SK-N-SH (cell line): ENCODE measurements around the gene MAP3K6. TPM values are rescaled to one million over a fixed set of nuclear protein-coding genes. Genes with fewer than 3 reads are reported as not detected.

Experiments
- CTCF ChIA-PET: fragments of 300-600, 350-600 bp; formaldehyde crosslinking; extraction: SDS; loops from one replicate; lab custom pipeline; 2021; lab: Yijun Ruan, JAX
- POLR2A ChIA-PET: fragments of 350-600 bp; sonication (Branson Sonifier 250); formaldehyde crosslinking; extraction: SDS; loops from one replicate; lab custom pipeline; 2020; ENCODE audit warnings: antibody characterized with exemption, inconsistent platforms; lab: Yijun Ruan, JAX
- DNase-seq: peaks from one replicate; pipeline ENCODE4 v3.0.0; 2012
- H2AFZ ChIP-seq: fragments of 200-600 bp; sonication (generic); 2 replicates; pipeline ENCODE4 v1.8.1; 2016; ENCODE audit warnings: antibody characterized with exemption, mild to moderate bottlenecking, low read depth
- H3F3A ChIP-seq: fragments of 200-600 bp; sonication (generic); replicated peaks from 2 replicates; pipeline ENCODE3; 2016; ENCODE audit warnings: antibody characterized with exemption, mild to moderate bottlenecking; ENCODE audit not compliant: insufficient read depth
- H3K27ac ChIP-seq, 2 experiments: fragments of 200-500 bp in 1 of 2; fragments of 200-600 bp in 1 of 2; sonication (Bioruptor generic) in 1 of 2; sonication (generic), shearing (Covaris generic) in 1 of 2; 2 replicates each; pipeline versions ENCODE4 v1.5.1 to v1.6.1; 2014 to 2016; ENCODE audit warnings: low read depth in 2 of 2, inconsistent platforms in 1 of 2, low read length in 1 of 2, mild to moderate bottlenecking in 1 of 2, mixed read lengths in 1 of 2
- H3K27me3 ChIP-seq: fragments of 200-600 bp; sonication (generic), shearing (Covaris generic); 2 replicates; pipeline ENCODE4 v1.6.1; 2016; ENCODE audit warnings: mixed run types; ENCODE audit not compliant: insufficient read depth
- H3K36me3 ChIP-seq, 2 experiments: fragments of 200-500 bp in 1 of 2; fragments of 200-600 bp in 1 of 2; sonication (Bioruptor generic) in 1 of 2; sonication (generic) in 1 of 2; replicated peaks in 1 of 2; 2 replicates each; pipeline versions ENCODE3 to v1.5.1; 2014 to 2016; ENCODE audit warnings: low read length in 1 of 2, mild to moderate bottlenecking in 1 of 2; ENCODE audit not compliant: insufficient read depth in 2 of 2, control insufficient read depth in 1 of 2
- H3K4me1 ChIP-seq, 2 experiments: fragments of 200-500 bp in 1 of 2; fragments of 200-600 bp in 1 of 2; sonication (Bioruptor generic) in 1 of 2; sonication (generic), shearing (Covaris generic) in 1 of 2; 2 replicates each; pipeline versions ENCODE4 v1.5.1 to v1.6.1; 2014 to 2016; ENCODE audit warnings: low read depth in 1 of 2, low read length in 1 of 2, mixed run types in 1 of 2; ENCODE audit not compliant: insufficient read depth in 2 of 2, control insufficient read depth in 1 of 2
- H3K4me2 ChIP-seq: fragments of 200-600 bp; sonication (generic), shearing (Covaris generic); 2 replicates; pipeline ENCODE4 v1.6.1; 2017; ENCODE audit warnings: mixed run types
- H3K4me3 ChIP-seq, 2 experiments: fragments of 200-500 bp in 1 of 2; fragments of 200-600 bp in 1 of 2; sonication (Bioruptor generic) in 1 of 2; sonication (generic), shearing (Covaris generic) in 1 of 2; 2 replicates each; pipeline versions ENCODE4 v1.5.1 to v1.8.1; 2014 to 2016; ENCODE audit warnings: low read depth in 2 of 2, inconsistent platforms in 1 of 2, low read length in 1 of 2, mild to moderate bottlenecking in 1 of 2, mixed read lengths in 1 of 2, moderate library complexity in 1 of 2
- H3K79me2 ChIP-seq: fragments of 200-600 bp; sonication (generic); 2 replicates; pipeline ENCODE4 v1.8.1; 2017; ENCODE audit warnings: mild to moderate bottlenecking; ENCODE audit not compliant: insufficient read depth
- H3K9ac ChIP-seq: fragments of 200-600 bp; sonication (generic); 2 replicates; pipeline ENCODE4 v1.6.1; 2017; ENCODE audit warnings: mixed run types
- H3K9me2 ChIP-seq: fragments of 200-600 bp; sonication (generic); 2 replicates; pipeline ENCODE4 v1.6.1; 2017; ENCODE audit warnings: mixed run types
- H3K9me3 ChIP-seq: fragments of 200-600 bp; sonication (generic); 2 replicates; pipeline ENCODE4 v1.6.1; 2017; ENCODE audit warnings: mixed run types, mild to moderate bottlenecking, moderate library complexity
- H4K20me1 ChIP-seq: fragments of 200-600 bp; sonication (generic); 2 replicates; pipeline ENCODE4 v1.6.1; 2017; ENCODE audit warnings: mild to moderate bottlenecking, mixed run types; ENCODE audit not compliant: insufficient read depth
- FOSL2 ChIP-seq: IDR thresholded peaks from 2 replicates; pipeline ENCODE4 v1.4.0; 2012; ENCODE audit warnings: low read depth, mild to moderate bottlenecking, moderate library complexity, borderline replicate concordance
- GABPA ChIP-seq: IDR thresholded peaks from 2 replicates; pipeline ENCODE4 v1.4.0; 2012; ENCODE audit warnings: low read depth, mild to moderate bottlenecking
- JUND ChIP-seq: IDR thresholded peaks from 2 replicates; pipeline ENCODE4 v1.4.0; 2012
- MEF2A ChIP-seq: IDR thresholded peaks from 2 replicates; pipeline ENCODE4 v1.4.0; 2012; ENCODE audit warnings: low read depth, borderline replicate concordance
- MXI1 ChIP-seq: IDR thresholded peaks from 2 replicates; pipeline ENCODE4 v1.6.1; 2012; ENCODE audit warnings: mild to moderate bottlenecking, low read depth, low read length, improper control_type of control experiment
- PBX3 ChIP-seq: IDR thresholded peaks from 2 replicates; pipeline ENCODE4; 2012
- RAD21 ChIP-seq: IDR thresholded peaks from 2 replicates; pipeline ENCODE4 v1.6.1; 2012; ENCODE audit warnings: mild to moderate bottlenecking, low read length
- REST ChIP-seq: IDR thresholded peaks from 2 replicates; pipeline ENCODE4 v1.6.1; 2012; ENCODE audit warnings: mild to moderate bottlenecking, low read depth, low read length, moderate library complexity
- RXRA ChIP-seq: IDR thresholded peaks from 2 replicates; pipeline ENCODE4 v1.4.0; 2012; ENCODE audit warnings: low read depth, mild to moderate bottlenecking, borderline replicate concordance
- YY1 ChIP-seq: IDR thresholded peaks from 2 replicates; pipeline ENCODE4 v1.4.0; 2012; ENCODE audit warnings: low read depth, mild to moderate bottlenecking
- ZBTB33 ChIP-seq: IDR thresholded peaks from 2 replicates; pipeline ENCODE4 v1.4.0; 2012; ENCODE audit warnings: low read depth, borderline replicate concordance
- WGBS: methylation state at CpG from one replicate; pipeline ENCODE4 v1.1.6; 2017; ENCODE audit warnings: low lambda C conversion rate; 5-methylcytosine and 5-hydroxymethylcytosine counted together
- polyA plus RNA-seq, 3 experiments: library from polyadenylated mRNA; depleted of rRNA; stranded (reverse); fragments of >200 nt; gene quantifications; 2 replicates each; pipeline ENCODE4 v1.2.3, GENCODE V29; 2012
- small RNA-seq, 7 experiments: library from RNA; depleted of rRNA; stranded (forward); fragments of <200 nt; gene quantifications; one replicate each; pipeline ENCODE3, GENCODE V24; 2012
- TF ChIP-seq, protein P1 (sequence below): IDR thresholded peaks from 2 replicates; pipeline ENCODE4 v1.4.0; 2012; ENCODE audit warnings: low read depth

MAP3K6 gene
- polyA plus RNA-seq, 1 of the 3 experiments (the other 2 are of a cell fraction) = 17.3 TPM

- no peak for TF ChIP-seq ZBTB33
These were observed 59.6 kb downstream of the MAP3K6 start (continued) for GRCh38 chr1:27306892-27307761.

DNA sequence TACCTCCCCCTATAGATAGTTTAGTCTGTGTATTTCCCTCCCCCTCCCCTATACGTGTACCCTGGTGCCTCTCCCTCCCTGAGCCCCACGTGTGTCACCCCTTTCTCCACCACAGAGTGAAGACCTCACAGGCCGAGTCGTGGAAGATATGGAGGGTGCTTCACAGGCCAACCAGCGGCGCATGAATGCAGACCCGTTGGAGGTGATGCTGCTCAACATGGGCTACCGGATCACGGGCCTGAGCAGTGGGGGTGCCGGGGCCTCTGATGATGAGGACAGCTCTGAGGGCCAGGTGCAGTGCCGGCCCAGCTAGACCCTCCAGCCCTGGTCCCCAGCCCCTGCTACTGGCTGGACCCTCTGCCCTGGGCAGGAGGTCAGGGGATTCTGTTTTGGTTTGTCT lies 60.7 kb downstream of the MAP3K6 start:
- CTCF ChIA-PET = interaction anchor here (1.1 to 23.3 kb wide), 7 partner anchors 9 to 302 kb away, joined by 3 to 731 read pairs (median 5); partner anchors contain the start of genes CD164L2 and GPR3
- Histone ChIP-seq H3K4me1 (peaks cover 4 to 9% of the 10 kb centered on the region in 2 experiments; a peak in 3 of 4 replicates), H3K27me3 (no peaks in the 10 kb centered on the region), H3K4me2 (no peak overlapping the region), H2AFZ (no peak overlapping the region), H3K9me3 (no peaks in the 10 kb centered on the region), H3F3A (peaks cover 2% of the 10 kb centered on the region), H4K20me1 (no peaks in the 10 kb centered on the region), H3K4me3 (no peak overlapping the region), H3K27ac (no peak overlapping the region), H3K9me2 (no peaks in the 10 kb centered on the region), H3K36me3 (peaks cover 0 to 20% of the 10 kb centered on the region in 2 experiments), H3K9ac (no peak overlapping the region), H3K79me2 (no peaks in the 10 kb centered on the region)
- no peak for TF ChIP-seq MEF2A
- no peak for TF ChIP-seq FOSL2
- TF ChIP-seq PBX3 = no peak
- TF ChIP-seq YY1 = no peak
- no peak for TF ChIP-seq REST
- TF ChIP-seq, protein P1, sequence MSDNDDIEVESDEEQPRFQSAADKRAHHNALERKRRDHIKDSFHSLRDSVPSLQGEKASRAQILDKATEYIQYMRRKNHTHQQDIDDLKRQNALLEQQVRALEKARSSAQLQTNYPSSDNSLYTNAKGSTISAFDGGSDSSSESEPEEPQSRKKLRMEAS = no peak
- TF ChIP-seq GABPA = no peak
- no peak for TF ChIP-seq RAD21
- no peak for TF ChIP-seq MXI1
- no peak for TF ChIP-seq RXRA
- TF ChIP-seq JUND = no peak
- POLR2A ChIA-PET = no interaction called here
- DNase-seq = no peak
- WGBS = 80% methylated on average over 6 of the region's 11 CpGs

Small RNA genes within 50 kb of the gene (small RNA-seq; reads per million reads assigned to genes)
- gene RNU6-48P = 0.06 to 5.7 (median 1.2) reads per million in 7 experiments

Other genes with a start within 250 kb of the MAP3K6 start
- 5.6 and 11.4 TPM in 2 replicates for gene SLC9A1, start 211.8 kb downstream of the MAP3K6 start, polyA plus RNA-seq (2012; rRNA removed)
- gene WDTC1, start 132.3 kb downstream of the MAP3K6 start, polyA plus RNA-seq (2012; rRNA removed) = 7.8 and 12.0 TPM in 2 replicates
- gene TMEM222, start 44.8 kb downstream of the MAP3K6 start, polyA plus RNA-seq (2012; rRNA removed) = 51.7 and 52.0 TPM in 2 replicates
- gene SYTL1, start 24.9 kb downstream of the MAP3K6 start, polyA plus RNA-seq (2012; rRNA removed) = 2.0 and 3.0 TPM in 2 replicates
- not detected in 2 replicates for gene FCN3, start 7.9 kb upstream of the MAP3K6 start, polyA plus RNA-seq (2012; rRNA removed)
- gene CD164L2, start 16.4 kb upstream of the MAP3K6 start, polyA plus RNA-seq (2012; rRNA removed) = 0.05 TPM in 2 replicates
- gene GPR3, start 25.7 kb upstream of the MAP3K6 start, polyA plus RNA-seq (2012; rRNA removed) = 5.8 and 6.0 TPM in 2 replicates
- 23.0 and 27.1 TPM in 2 replicates for gene WASF2, start 123.2 kb upstream of the MAP3K6 start, polyA plus RNA-seq (2012; rRNA removed)
- 3.1 and 8.5 TPM in 2 replicates for gene AHDC1, start 237.2 kb upstream of the MAP3K6 start, polyA plus RNA-seq (2012; rRNA removed)